HG03060 (cell line): Measurements from ENCODE around the gene NENF.

Source experiments
- ATAC-seq: cut with Tn5 transposase; IDR thresholded peaks from one replicate; pipeline ENCODE4 v1.9.1; 2021; ENCODE audit warnings: low read depth, moderate number of reproducible peaks; ENCODE audit not compliant: unreplicated experiment

NENF gene

GRCh38 chr1:212430955-212431394, 1.7 kb upstream of the NENF start:
- no peak for ATAC-seq

GRCh38 chr1:212431644-212432043, 1.1 kb upstream of the NENF start:
- no peak for ATAC-seq

GRCh38 chr1:212432272-212432660, 454 bp upstream of the NENF start:
- ATAC-seq, result no peak

- no peak for ATAC-seq
Observed at GRCh38 chr1:212433577-212434462, 1.1 kb downstream of the NENF start.

GRCh38 chr1:212434992-212435391, 2.3 kb downstream of the NENF start:
- no peak for ATAC-seq

GRCh38 chr1:212437179-212437798, 4.6 kb downstream of the NENF start:
- no peak for ATAC-seq

- ATAC-seq, result no peak
Observed at GRCh38 chr1:212438831-212439237, 6.1 kb downstream of the NENF start.

GRCh38 chr1:212440419-212440818, 7.7 kb downstream of the NENF start:
- no peak for ATAC-seq

- no peak for ATAC-seq
Observed at GRCh38 chr1:212442408-212442807, 9.7 kb downstream of the NENF start.

- ATAC-seq, result no peak
Observed at GRCh38 chr1:212446333-212446732, 13.6 kb downstream of the NENF start.

- ATAC-seq, result no peak
Observed at GRCh38 chr1:212447478-212447877, 14.8 kb downstream of the NENF start.

- ATAC-seq, result no peak
Observed at GRCh38 chr1:212450331-212450881, 17.7 kb downstream of the NENF start.

GRCh38 chr1:212451416-212452322, 18.9 kb downstream of the NENF start:
- ATAC-seq, result no peak

- no peak for ATAC-seq
Observed at GRCh38 chr1:212452323-212453155, 19.8 kb downstream of the NENF start.

- no peak for ATAC-seq
Observed at GRCh38 chr1:212453156-212453857, 20.6 kb downstream of the NENF start.

- no peak for ATAC-seq
Observed at GRCh38 chr1:212454741-212455140, 22.0 kb downstream of the NENF start.

GRCh38 chr1:212455401-212455800, 22.7 kb downstream of the NENF start:
- no peak for ATAC-seq

GRCh38 chr1:212455803-212456528, 23.2 kb downstream of the NENF start:
- ATAC-seq, result no peak
